PC-3 (cell line): ENCODE measurements around the gene TEAD1.

ENCODE experiments used
- EZH2 ChIP-seq: fragments of 300-600 bp; sonication (generic); IDR thresholded peaks from one replicate; pipeline ENCODE4 v1.6.1; 2017; ENCODE audit warnings: antibody characterized with exemption, mild to moderate bottlenecking, low read length; ENCODE audit not compliant: unreplicated experiment
- EZH2phosphoT487 ChIP-seq: fragments of 300-600 bp; sonication (generic); IDR thresholded peaks from 2 replicates; pipeline ENCODE4 v1.6.1; 2018; ENCODE audit warnings: mild to moderate bottlenecking, antibody characterized with exemption, low read length, borderline replicate concordance
- TF ChIP-seq, protein P1 (sequence below): fragments of 300-600 bp; sonication (generic); conservative IDR thresholded peaks from 2 replicates; pipeline ENCODE4 v1.5.1; 2017; ENCODE audit warnings: antibody characterized with exemption, low read depth, mild to moderate bottlenecking, low read length

DNA sequence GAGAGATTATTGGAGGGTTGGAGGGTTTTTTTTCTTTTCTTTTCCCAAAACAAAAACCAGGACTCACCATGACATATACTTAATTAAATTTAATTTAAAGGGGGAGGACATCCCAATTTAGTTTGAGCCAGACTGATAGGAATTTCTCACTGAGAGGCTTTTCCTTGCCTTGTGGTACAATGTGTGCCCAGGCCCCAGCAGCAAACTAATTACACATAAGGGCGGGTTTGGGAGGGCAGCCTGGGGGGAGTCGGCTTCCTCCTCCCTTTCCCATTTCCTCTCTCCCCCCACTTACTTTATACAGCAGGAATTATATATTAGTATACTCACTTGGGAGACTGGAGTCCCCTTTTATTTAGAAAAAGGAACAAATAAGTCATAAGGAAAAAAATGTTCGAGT lies 2.9 kb downstream of the TEAD1 start:
- TF ChIP-seq, protein P1, sequence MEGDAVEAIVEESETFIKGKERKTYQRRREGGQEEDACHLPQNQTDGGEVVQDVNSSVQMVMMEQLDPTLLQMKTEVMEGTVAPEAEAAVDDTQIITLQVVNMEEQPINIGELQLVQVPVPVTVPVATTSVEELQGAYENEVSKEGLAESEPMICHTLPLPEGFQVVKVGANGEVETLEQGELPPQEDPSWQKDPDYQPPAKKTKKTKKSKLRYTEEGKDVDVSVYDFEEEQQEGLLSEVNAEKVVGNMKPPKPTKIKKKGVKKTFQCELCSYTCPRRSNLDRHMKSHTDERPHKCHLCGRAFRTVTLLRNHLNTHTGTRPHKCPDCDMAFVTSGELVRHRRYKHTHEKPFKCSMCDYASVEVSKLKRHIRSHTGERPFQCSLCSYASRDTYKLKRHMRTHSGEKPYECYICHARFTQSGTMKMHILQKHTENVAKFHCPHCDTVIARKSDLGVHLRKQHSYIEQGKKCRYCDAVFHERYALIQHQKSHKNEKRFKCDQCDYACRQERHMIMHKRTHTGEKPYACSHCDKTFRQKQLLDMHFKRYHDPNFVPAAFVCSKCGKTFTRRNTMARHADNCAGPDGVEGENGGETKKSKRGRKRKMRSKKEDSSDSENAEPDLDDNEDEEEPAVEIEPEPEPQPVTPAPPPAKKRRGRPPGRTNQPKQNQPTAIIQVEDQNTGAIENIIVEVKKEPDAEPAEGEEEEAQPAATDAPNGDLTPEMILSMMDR = no peak
- TF ChIP-seq EZH2phosphoT487 (no peak), EZH2 (no peak)
